ENCODE results near the gene SLC50A1. TPM values are rescaled to one million over a fixed set of nuclear protein-coding genes. Genes with fewer than 3 reads are reported as not detected.

Gene SLC50A1
- polyA plus RNA-seq, 1 experiment: 31.4 TPM

DNA sequence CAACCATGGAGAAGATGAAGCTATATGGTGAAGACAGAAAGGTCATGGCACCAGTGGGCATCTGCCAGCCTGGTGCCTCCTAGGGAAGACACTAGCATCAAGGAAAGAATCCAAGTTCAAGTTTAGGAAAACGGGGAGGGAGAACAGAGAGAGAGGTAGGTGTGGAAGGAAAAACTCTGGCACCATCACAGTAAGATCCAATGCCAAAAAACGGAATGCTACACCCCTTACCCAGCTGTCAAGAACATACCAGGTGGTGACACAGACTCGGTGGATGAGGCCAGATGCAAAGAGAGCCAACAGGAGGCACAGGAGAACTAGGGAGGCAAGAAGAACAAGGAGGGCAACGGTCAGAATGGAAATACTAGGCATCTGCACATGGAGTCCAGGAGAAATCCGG lies 33.9 kb downstream of the SLC50A1 start:
- no peaks in the 10 kb centered on the region; the same call in 1 of the 2 replicates for H3K9me3 ChIP-seq (ENCODE audit: control insufficient read depth, insufficient read depth, low read length)
- H3K4me3 ChIP-seq (ENCODE audit: low read depth, low read length): no peak overlapping the region
- no peak overlapping the region for H3K27ac ChIP-seq (ENCODE audit: low read depth, low read length)
- no peak for DNase-seq (ENCODE audit: low read depth, low spot score)
- ChIA-PET CTCF (interaction anchor here (0.7 to 12.4 kb wide), 10 partner anchors 9 to 173 kb away, joined by 3 to 317 read pairs (median 6); partner anchors contain the start of gene EFNA4), POLR2A (interaction anchor here (0.5 kb wide), 1 partner anchor 25 kb away, joined by 5 read pairs; no protein-coding TSS in a partner anchor)
- TF ChIP-seq, protein P1, sequence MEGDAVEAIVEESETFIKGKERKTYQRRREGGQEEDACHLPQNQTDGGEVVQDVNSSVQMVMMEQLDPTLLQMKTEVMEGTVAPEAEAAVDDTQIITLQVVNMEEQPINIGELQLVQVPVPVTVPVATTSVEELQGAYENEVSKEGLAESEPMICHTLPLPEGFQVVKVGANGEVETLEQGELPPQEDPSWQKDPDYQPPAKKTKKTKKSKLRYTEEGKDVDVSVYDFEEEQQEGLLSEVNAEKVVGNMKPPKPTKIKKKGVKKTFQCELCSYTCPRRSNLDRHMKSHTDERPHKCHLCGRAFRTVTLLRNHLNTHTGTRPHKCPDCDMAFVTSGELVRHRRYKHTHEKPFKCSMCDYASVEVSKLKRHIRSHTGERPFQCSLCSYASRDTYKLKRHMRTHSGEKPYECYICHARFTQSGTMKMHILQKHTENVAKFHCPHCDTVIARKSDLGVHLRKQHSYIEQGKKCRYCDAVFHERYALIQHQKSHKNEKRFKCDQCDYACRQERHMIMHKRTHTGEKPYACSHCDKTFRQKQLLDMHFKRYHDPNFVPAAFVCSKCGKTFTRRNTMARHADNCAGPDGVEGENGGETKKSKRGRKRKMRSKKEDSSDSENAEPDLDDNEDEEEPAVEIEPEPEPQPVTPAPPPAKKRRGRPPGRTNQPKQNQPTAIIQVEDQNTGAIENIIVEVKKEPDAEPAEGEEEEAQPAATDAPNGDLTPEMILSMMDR (IDR thresholded peaks at IDR 0.05; ENCODE audit: low read depth, low read length): no peak
- no peaks in the 10 kb centered on the region for H3K27me3 ChIP-seq (ENCODE audit: control insufficient read depth, insufficient read depth, low read length)

DNA sequence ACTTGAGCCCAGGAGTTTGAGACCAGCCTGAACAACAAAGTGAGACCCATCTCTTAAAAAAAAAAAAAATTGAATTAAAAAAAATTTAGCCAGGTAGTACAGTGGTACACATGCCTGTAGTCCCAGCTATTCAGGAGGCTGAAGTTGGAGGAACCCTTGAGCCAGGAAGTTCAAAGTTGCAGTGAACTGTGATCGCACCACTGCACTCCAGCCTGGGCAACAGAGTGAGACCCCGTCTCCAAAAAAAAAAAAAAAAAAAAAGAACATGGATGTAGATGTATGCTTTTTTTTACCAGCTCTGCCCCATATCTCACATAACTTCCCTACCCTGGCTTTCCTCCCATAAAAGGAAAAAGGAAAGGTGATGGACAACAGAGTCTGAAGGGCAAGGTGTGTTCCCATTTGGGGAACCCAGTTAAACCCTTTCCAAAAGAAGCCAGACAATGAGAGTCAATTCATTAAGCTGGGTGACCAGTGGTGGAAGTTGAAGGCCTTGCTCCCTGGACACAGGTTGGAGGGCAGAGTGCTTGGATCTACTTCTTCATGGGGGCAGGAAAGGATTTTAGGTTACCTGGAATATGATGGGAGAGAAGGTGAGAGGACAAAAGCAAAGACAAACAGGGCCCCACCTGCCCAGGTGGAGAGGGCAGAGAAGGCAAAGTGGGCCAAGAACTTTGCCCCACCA lies 34.6 kb downstream of the SLC50A1 start:
- POLR2A ChIA-PET: no interaction called here
- Histone ChIP-seq H3K4me3 (ENCODE audit: low read depth, low read length) (no peak overlapping the region), H3K9me3 (ENCODE audit: control insufficient read depth, insufficient read depth, low read length) (no peaks in the 10 kb centered on the region; the same call in 1 of the 2 replicates), H3K27ac (ENCODE audit: low read depth, low read length) (no peak overlapping the region), H3K27me3 (ENCODE audit: control insufficient read depth, insufficient read depth, low read length) (no peaks in the 10 kb centered on the region)
- no peak for DNase-seq (ENCODE audit: low read depth, low spot score)
- CTCF ChIA-PET: interaction anchor here (0.7 to 12.4 kb wide), 4 partner anchors 16 to 107 kb away, joined by 3 to 317 read pairs (median 18); partner anchors contain the start of gene EFNA4
- TF ChIP-seq, protein P1 (IDR thresholded peaks at IDR 0.05; ENCODE audit: low read depth, low read length): no peak

DNA sequence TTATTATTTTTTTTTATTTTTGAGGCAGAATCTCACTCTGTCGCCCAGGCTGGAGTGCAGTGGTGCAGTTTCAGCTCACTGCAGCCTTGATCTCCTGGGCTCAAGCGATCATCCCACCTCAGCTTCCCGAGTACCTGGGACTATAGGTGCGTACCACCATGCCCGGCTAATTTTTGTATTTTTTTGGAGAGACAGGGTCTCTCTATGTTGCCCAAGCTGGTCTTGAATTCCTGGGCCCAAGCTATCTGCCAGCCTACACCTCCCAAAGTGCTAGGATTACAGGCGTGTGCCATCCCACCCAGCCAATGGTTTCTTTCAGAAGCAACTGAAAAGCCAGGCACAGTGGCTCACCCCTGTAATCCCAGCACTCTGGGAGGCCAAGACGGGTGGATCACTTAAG lies 35.2 kb downstream of the SLC50A1 start:
- H3K9me3 ChIP-seq (ENCODE audit: control insufficient read depth, insufficient read depth, low read length): no peaks in the 10 kb centered on the region; the same call in 1 of the 2 replicates
- ChIA-PET POLR2A (no interaction called here), CTCF (interaction anchor here (5.7 to 12.4 kb wide), 2 partner anchors 80 to 86 kb away, joined by 30 to 317 read pairs; no protein-coding TSS in a partner anchor)
- TF ChIP-seq, protein P1 (IDR thresholded peaks at IDR 0.05; ENCODE audit: low read depth, low read length): no peak
- DNase-seq (ENCODE audit: low read depth, low spot score): no peak
- H3K4me3 ChIP-seq (ENCODE audit: low read depth, low read length): no peak overlapping the region
- H3K27ac ChIP-seq (ENCODE audit: low read depth, low read length): no peak overlapping the region
- no peaks in the 10 kb centered on the region for H3K27me3 ChIP-seq (ENCODE audit: control insufficient read depth, insufficient read depth, low read length)

DNA sequence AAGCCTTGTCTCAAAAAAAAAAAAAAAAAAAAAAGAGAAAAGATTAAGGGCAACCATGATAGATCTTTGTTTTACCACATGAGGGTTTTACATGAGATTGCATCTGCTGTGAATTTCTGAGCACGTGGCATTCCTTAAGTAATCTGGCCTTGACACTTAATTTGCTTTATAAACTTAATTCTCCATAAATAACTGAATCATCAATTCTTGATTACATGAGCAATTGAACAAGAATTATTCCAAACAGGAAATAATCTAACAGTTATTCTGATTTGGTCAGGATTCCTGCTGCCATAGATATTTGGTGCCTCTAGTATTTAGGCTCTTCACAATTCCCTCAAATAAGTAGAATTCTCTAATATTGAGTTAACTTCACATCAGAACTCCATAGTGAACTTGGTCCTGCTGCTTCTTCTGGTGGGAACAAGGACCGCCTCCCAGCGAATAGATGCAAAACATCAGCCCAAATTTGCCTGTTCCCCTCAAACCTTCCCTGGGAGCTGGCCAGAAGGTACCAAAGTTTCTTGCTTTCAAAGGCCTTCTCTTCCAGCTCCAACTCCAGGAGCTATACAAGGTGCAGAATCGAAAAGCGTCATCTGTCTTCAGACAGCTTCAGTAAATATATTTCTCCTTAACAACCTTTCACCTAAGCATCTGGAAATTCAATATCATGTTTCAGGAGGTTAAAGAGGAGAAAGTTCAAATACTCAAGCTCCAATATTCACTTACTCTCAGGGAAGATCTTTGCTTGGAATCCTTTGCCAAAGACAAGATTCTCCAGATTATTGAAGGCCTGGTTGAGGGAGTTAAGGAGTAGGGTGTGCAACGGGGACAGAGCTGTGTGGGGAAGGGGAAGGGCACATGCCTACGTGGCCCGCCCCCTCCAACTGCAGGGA lies 36.4 kb downstream of the SLC50A1 start:
- H3K27ac ChIP-seq (ENCODE audit: low read depth, low read length): peak overlapping the region; percentile 92
- CTCF ChIA-PET: interaction anchor here (0.7 to 12.4 kb wide), 24 partner anchors 13 to 303 kb away, joined by 3 to 317 read pairs (median 6); partner anchors contain the start of genes SCAMP3 and SLC50A1
- H3K4me3 ChIP-seq (ENCODE audit: low read depth, low read length): peak overlapping the region; percentile 99
- H3K9me3 ChIP-seq (ENCODE audit: control insufficient read depth, insufficient read depth, low read length): no peaks in the 10 kb centered on the region; the same call in 1 of the 2 replicates
- TF ChIP-seq, protein P1 (IDR thresholded peaks at IDR 0.05; ENCODE audit: low read depth, low read length): no peak
- POLR2A ChIA-PET: interaction anchor here (0.6 to 1.5 kb wide), 10 partner anchors 11 to 161 kb away, joined by 3 to 10 read pairs (median 6); partner anchors contain the start of gene DPM3
- no peaks in the 10 kb centered on the region for H3K27me3 ChIP-seq (ENCODE audit: control insufficient read depth, insufficient read depth, low read length)
- DNase-seq (ENCODE audit: low read depth, low spot score): no peak

Data from AG04450 (cell line).